GM12878 (cell line): Measurements from ENCODE around the gene NOCT. TPM values are rescaled to one million over a fixed set of nuclear protein-coding genes. Genes with fewer than 3 reads are reported as not detected.

ENCODE experiments used
- ATAC-seq: fragments of 200-7000 bp; cut with Tn5 transposase; 3 replicates; pipeline ENCODE4 v1.9.1; 2020; ENCODE audit warnings: mild to moderate bottlenecking, moderate library complexity
- BruUV-seq: library from RNA; stranded (reverse); fragments of 400-500 nt; replicated peaks from 2 replicates; lab custom pipeline; 2021; lab: Mats Ljungman, UMichigan
- CTCF ChIA-PET: fragments of 300-600 bp; sonication (Branson Sonifier 250); formaldehyde crosslinking; extraction: SDS; loops from one replicate; lab custom pipeline; 2021; ENCODE audit warnings: inconsistent platforms; lab: Yijun Ruan, JAX
- POLR2A ChIA-PET: fragments of 350-600 bp; formaldehyde crosslinking; extraction: SDS; loops from one replicate; lab custom pipeline; 2021; ENCODE audit warnings: inconsistent platforms; lab: Charles Lee
- RAD21 ChIA-PET: fragments of 300-600 bp; sonication (Branson Sonifier 250); formaldehyde crosslinking; loops from one replicate; lab custom pipeline; 2023; ENCODE audit warnings: antibody characterized with exemption; ENCODE audit not compliant: unreplicated experiment; lab: Charles Lee
- SMC1A ChIA-PET: fragments of 300-600 bp; sonication (Branson Sonifier 250); formaldehyde crosslinking; loops from one replicate; lab custom pipeline; 2023; ENCODE audit not compliant: unreplicated experiment, uncharacterized antibody; lab: Charles Lee
- DNase-seq: peaks from one replicate; pipeline ENCODE4 v3.0.0-alpha.2; 2011; ENCODE audit warnings: low read depth, low spot score
- FAIRE-seq: peaks from 3 replicates; lab custom pipeline; 2011; peaks lifted over from hg19 to GRCh38; lab: Jason Lieb, UNC
- H2AFZ ChIP-seq: 2 replicates; pipeline ENCODE4 v1.6.0; 2011; ENCODE audit warnings: low read depth, low read length, control low read depth; ENCODE audit not compliant: control insufficient read depth
- H3K27ac ChIP-seq: 2 replicates; pipeline ENCODE4 v1.5.1; 2011; ENCODE audit warnings: control low read depth; ENCODE audit not compliant: control insufficient read depth, insufficient read depth
- H3K27me3 ChIP-seq, 2 experiments: replicated peaks in 1 of 2; 2 replicates each; pipeline versions ENCODE4 v1.6.0 to v1.6.1; 2011; ENCODE audit warnings: low read length in 1 of 2; ENCODE audit not compliant: control insufficient read depth in 2 of 2, insufficient read depth in 2 of 2
- H3K36me3 ChIP-seq, 2 experiments: 2 replicates each; pipeline ENCODE4 v1.5.1; 2011; ENCODE audit warnings: low read length in 1 of 2; ENCODE audit not compliant: control insufficient read depth in 2 of 2, insufficient read depth in 2 of 2
- H3K4me1 ChIP-seq: 2 replicates; pipeline ENCODE4 v1.6.1; 2011; ENCODE audit warnings: mild to moderate bottlenecking, low read length, moderate library complexity, mixed read lengths; ENCODE audit not compliant: control insufficient read depth, insufficient read depth
- H3K4me2 ChIP-seq: 2 replicates; pipeline ENCODE4 v1.6.0; 2011; ENCODE audit warnings: control low read depth; ENCODE audit not compliant: control insufficient read depth, insufficient read depth
- H3K4me3 ChIP-seq: fragments of 200-600 bp; sonication (generic); 2 replicates; pipeline ENCODE4 v1.5.1; 2016
- H3K79me2 ChIP-seq: 2 replicates; pipeline ENCODE4 v1.6.0; 2011; ENCODE audit warnings: low read length; ENCODE audit not compliant: control insufficient read depth, insufficient read depth
- H3K9ac ChIP-seq: 2 replicates; pipeline ENCODE4 v1.8.0; 2011; ENCODE audit warnings: low read length, control low read depth, mixed read lengths; ENCODE audit not compliant: control insufficient read depth, insufficient read depth
- H3K9me3 ChIP-seq: replicated peaks from 3 replicates; pipeline ENCODE4 v1.5.1; 2011; ENCODE audit warnings: mild to moderate bottlenecking, low read length; ENCODE audit not compliant: control insufficient read depth, insufficient read depth
- H4K20me1 ChIP-seq: 2 replicates; pipeline ENCODE4 v1.6.0; 2011; ENCODE audit not compliant: control insufficient read depth, insufficient read depth
- CEBPZ ChIP-seq: fragments of 150-350 bp; IDR thresholded peaks from 2 replicates; pipeline ENCODE4 v1.6.1; 2016; ENCODE audit warnings: low read depth, low read length
- CHD4 ChIP-seq: fragments of 200-600 bp; sonication (generic); IDR thresholded peaks from 2 replicates; pipeline ENCODE4 v1.6.1; 2016; ENCODE audit warnings: mild to moderate bottlenecking
- POLR2AphosphoS5 ChIP-seq: IDR thresholded peaks from 2 replicates; pipeline ENCODE4 v1.6.1; 2011; ENCODE audit warnings: mild to moderate bottlenecking, low read length, inconsistent platforms
- TCF7 ChIP-seq: IDR thresholded peaks from 2 replicates; pipeline ENCODE4 v1.6.1; 2014; ENCODE audit warnings: antibody characterized with exemption, borderline replicate concordance
- ZNF207 ChIP-seq: fragments of 450-650 bp; IDR thresholded peaks from 2 replicates; pipeline ENCODE4 v1.6.1; 2014; ENCODE audit warnings: antibody characterized with exemption, mild to moderate bottlenecking, borderline replicate concordance
- WGBS: methylation state at CpG from one replicate; pipeline ENCODE4 v1.1.6; 2016; ENCODE audit warnings: low lambda C conversion rate; ENCODE audit not compliant: insufficient replicate concordance, insufficient coverage; ENCODE audit errors: missing lambda C conversion rate; 5-methylcytosine and 5-hydroxymethylcytosine counted together
- in situ Hi-C: fragments of 300-500 bp; cut with MboI; formaldehyde crosslinking; loops from 9 replicates; pipeline ENCODE4 v1.14.3; 2018; ENCODE audit warnings: mixed read lengths
- intact Hi-C: fragments of 100-400 bp; cut with micrococcal nuclease; formaldehyde crosslinking; loops from one replicate; pipeline ENCODE4 v1.14.2; 2022; ENCODE audit not compliant: unreplicated experiment
- polyA plus RNA-seq, 11 experiments: library from polyadenylated mRNA; depleted of rRNA in 4 of 11; unstranded in 6 of 11; stranded (reverse) in 5 of 11; fragments of >200 nt; fragmentation: Nextera tagmentation in 4 of 11; fragmentation: Illumina TruSeq in 1 of 11; extraction: Ambion mirVana in 4 of 11; extraction: Trizol in 1 of 11; gene quantifications; 1 replicate in 1 of 11; 2 replicates in 10 of 11; pipeline versions ENCODE4 v1.2.1 to v1.2.3, GENCODE V29; 2011 to 2016; ENCODE audit warnings: inconsistent platforms in 2 of 11, missing spikeins in 2 of 11, low read depth in 1 of 11
- total RNA-seq, 4 experiments: library from RNA; depleted of rRNA in 3 of 4; stranded (reverse); fragments of >200 nt in 3 of 4; fragmentation: Illumina TruSeq in 1 of 4; extraction: Trizol in 1 of 4; gene quantifications; 2 replicates each; pipeline versions ENCODE4 v1.2.1 to v1.2.3, GENCODE V29; 2013 to 2021

NOCT gene
- total and polyA plus RNA-seq, 10 of the 15 experiments (the other 5 are each of a cell fraction or from before 2014, with no cell fraction given): 1.4 to 17.6 (median 8.1) TPM

DNA sequence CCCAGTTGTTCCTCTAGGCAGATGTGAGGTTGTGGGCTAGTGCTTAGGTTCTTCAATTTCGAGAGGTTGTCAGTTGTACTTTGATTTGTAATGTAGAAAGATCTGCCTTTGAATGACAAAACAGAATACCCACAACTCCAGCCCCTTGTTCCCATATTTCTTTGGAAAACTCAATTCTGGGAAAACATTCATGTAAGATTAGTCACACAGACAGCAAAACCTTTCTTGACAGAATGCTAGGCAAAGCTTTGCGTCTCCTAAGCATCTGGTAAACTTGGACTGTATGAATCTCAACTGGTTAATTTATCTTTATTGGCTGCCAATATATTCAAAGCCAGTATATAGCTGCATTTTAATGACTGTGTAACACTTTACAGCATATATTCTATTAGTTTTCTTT, 34.9 kb downstream of the NOCT start (continued):
- TF ChIP-seq CEBPZ (no peak), ZNF207 (no peak), CHD4 (no peak)

DNA sequence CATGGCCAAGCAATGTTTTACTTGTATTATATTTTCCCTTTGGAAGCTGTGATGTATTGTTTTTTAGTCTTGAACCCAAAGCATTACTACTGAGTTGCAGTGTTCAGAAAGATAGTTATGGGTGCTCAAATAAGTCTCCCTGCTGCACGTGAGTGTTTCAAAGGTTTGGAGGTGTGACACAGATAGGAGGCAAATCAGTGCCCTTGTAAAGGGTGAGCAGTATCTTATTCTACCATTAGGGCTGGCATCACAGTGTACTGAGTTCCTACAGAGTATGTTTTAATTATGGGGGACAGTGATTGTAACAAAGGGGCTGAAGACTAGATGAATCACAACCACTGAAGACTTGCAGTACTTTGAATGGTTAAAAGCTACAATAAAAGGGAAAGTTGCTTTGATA, 38.3 kb downstream of the NOCT start:
- Histone ChIP-seq H3K9me3 (no peaks in the 10 kb centered on the region), H3K4me2 (no peak overlapping the region), H3K36me3 (peaks cover 0 to 32% of the 10 kb centered on the region in 2 experiments; a peak in 3 of 4 replicates), H2AFZ (no peak overlapping the region), H3K4me3 (no peak overlapping the region), H3K27me3 (no peaks in the 10 kb centered on the region), H4K20me1 (no peaks in the 10 kb centered on the region), H3K4me1 (no peaks in the 10 kb centered on the region), H3K9ac (no peak overlapping the region), H3K27ac (no peak overlapping the region), H3K79me2 (no peaks in the 10 kb centered on the region)
- ATAC-seq (no peak), FAIRE-seq (no peak), DNase-seq (no peak)
- 0 out of 2 replicates have a peak, but pooled peaks have one; percentile 11 for TF ChIP-seq POLR2AphosphoS5
- no peak for TF ChIP-seq TCF7
- intact Hi-C loops: no loop called here
- ChIA-PET RAD21 (interaction anchor here (3.3 kb wide), 1 partner anchor 23 kb away, joined by 12 read pairs; no protein-coding TSS in a partner anchor), CTCF (interaction anchor here (0.6 to 5.4 kb wide), 3 partner anchors 9 to 46 kb away, joined by 3 to 38 read pairs (median 4); no protein-coding TSS in a partner anchor), POLR2A (interaction anchor here (0.7 kb wide), 1 partner anchor 11 kb away, joined by 3 read pairs; no protein-coding TSS in a partner anchor), SMC1A (interaction anchor here (1.0 to 1.5 kb wide), 3 partner anchors 13 to 27 kb away, joined by 3 to 4 read pairs (median 4); no protein-coding TSS in a partner anchor)
- WGBS: 100% methylated on average over 1 of the region's 1 CpG
- BruUV-seq: no TSS peak
- in situ Hi-C loops: no loop called here
